HUES48 (cell line): ENCODE measurements around the gene HSF4.

Experiments used
- H3K27ac ChIP-seq: one replicate; pipeline ENCODE4 v1.7.0; 2013; ENCODE audit warnings: low read depth, low read length, inconsistent platforms
- H3K27me3 ChIP-seq: 2 replicates; pipeline ENCODE4 v1.6.1; 2013; ENCODE audit warnings: mild to moderate bottlenecking, low read length; ENCODE audit not compliant: control insufficient read depth, insufficient read depth
- H3K36me3 ChIP-seq: 2 replicates; pipeline ENCODE4 v1.6.1; 2013; ENCODE audit warnings: low read length; ENCODE audit not compliant: control insufficient read depth, insufficient read depth
- H3K4me1 ChIP-seq: 2 replicates; pipeline ENCODE4 v1.6.1; 2013; ENCODE audit warnings: mild to moderate bottlenecking, low read length; ENCODE audit not compliant: control insufficient read depth, insufficient read depth
- H3K4me3 ChIP-seq: 2 replicates; pipeline ENCODE4 v1.5.1; 2013; ENCODE audit warnings: mild to moderate bottlenecking, low read depth, low read length
- H3K9ac ChIP-seq: 2 replicates; pipeline ENCODE4 v1.6.1; 2013; ENCODE audit warnings: mild to moderate bottlenecking, low read depth, low read length, moderate library complexity
- H3K9me3 ChIP-seq: 2 replicates; pipeline ENCODE4 v1.6.1; 2013; ENCODE audit warnings: low read length; ENCODE audit not compliant: control insufficient read depth, insufficient read depth

The HSF4 gene

GRCh38 chr16:67150833-67151396 is 13.6 kb upstream of the HSF4 start, which contains the start of gene B3GNT9:
B3GNT9 (minus strand) TSS chr16:67150998; CDS start chr16:67150485, 513 bp downstream.
- Histone ChIP-seq H3K9me3 (no peaks in the 10 kb centered on the region), H3K27ac (peak within 1 kb of the TSS; percentile 73), H3K27me3 (peaks cover 58% of the 10 kb centered on the region), H3K4me1 (peaks cover 4% of the 10 kb centered on the region; the same call in 1 of the 2 replicates), H3K36me3 (peaks cover 32% of the 10 kb centered on the region), H3K9ac (peak within 1 kb of the TSS; percentile 37; the same call in 1 of the 2 replicates), H3K4me3 (peak within 1 kb of the TSS; percentile 70)

DNA sequence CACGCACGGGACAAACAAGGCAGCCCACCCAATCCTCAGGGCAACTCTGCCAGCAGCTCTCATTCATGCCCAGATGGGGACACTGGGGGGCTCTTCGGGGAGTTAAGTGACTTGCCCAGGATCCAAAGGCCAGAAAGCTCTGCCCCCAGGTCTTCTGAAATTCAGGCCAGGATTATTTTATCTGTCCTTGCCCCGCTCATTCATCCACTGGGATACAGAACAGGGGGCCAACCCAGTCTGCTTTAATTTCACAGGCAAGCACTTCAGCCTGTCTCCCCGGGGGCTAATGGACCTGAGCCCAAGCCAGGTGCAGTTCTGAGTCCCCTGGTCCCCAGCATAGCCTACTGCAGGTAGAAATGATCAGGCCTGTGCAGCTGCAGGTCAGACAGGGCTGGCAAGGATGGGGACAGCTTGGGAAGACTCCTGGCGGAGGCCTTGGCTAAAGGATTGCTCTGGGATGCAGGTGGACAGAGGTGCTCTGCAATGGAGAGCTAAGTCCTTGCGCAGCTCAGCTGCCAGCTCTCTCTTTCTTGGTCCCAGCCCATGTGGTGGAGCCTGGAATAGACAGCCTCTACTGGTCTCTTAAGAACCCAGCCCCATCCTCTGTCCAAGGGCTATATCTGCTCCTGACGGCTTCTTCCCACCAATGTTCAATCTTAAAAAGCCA is 13.0 kb upstream of the HSF4 start:
- Histone ChIP-seq H3K9me3 (no peaks in the 10 kb centered on the region), H3K27ac (no peak overlapping the region), H3K4me1 (peaks cover 4% of the 10 kb centered on the region; the same call in 1 of the 2 replicates), H3K9ac (no peak overlapping the region), H3K4me3 (peak overlapping the region; percentile 70), H3K27me3 (peaks cover 64% of the 10 kb centered on the region), H3K36me3 (peaks cover 26% of the 10 kb centered on the region)

- peaks cover 4% of the 10 kb centered on the region; the same call in 1 of the 2 replicates for H3K4me1 ChIP-seq
- H3K27ac ChIP-seq: no peak overlapping the region
- H3K9me3 ChIP-seq: no peaks in the 10 kb centered on the region; the same call in 1 of the 2 replicates
- H3K36me3 ChIP-seq: no peaks in the 10 kb centered on the region
- peak overlapping the region; percentile 56; the same call in 1 of the 2 replicates for H3K4me3 ChIP-seq
- H3K9ac ChIP-seq: no peak overlapping the region
- peaks cover 91% of the 10 kb centered on the region for H3K27me3 ChIP-seq
Observed at GRCh38 chr16:67154578-67155294, 9.8 kb upstream of the HSF4 start.

- Histone ChIP-seq H3K9me3 (no peaks in the 10 kb centered on the region; the same call in 1 of the 2 replicates), H3K4me3 (peak overlapping the region; percentile 56; the same call in 1 of the 2 replicates), H3K27ac (no peak overlapping the region), H3K4me1 (peaks cover 7% of the 10 kb centered on the region; the same call in 1 of the 2 replicates), H3K9ac (no peak overlapping the region), H3K27me3 (peaks cover 99% of the 10 kb centered on the region), H3K36me3 (no peaks in the 10 kb centered on the region)
Observed at GRCh38 chr16:67155295-67156142, 9.0 kb upstream of the HSF4 start.

GRCh38 chr16:67156143-67156844 is 8.3 kb upstream of the HSF4 start:
- Histone ChIP-seq H3K4me1 (peaks cover 7% of the 10 kb centered on the region; the same call in 1 of the 2 replicates), H3K4me3 (no peak overlapping the region), H3K27ac (no peak overlapping the region), H3K36me3 (no peaks in the 10 kb centered on the region), H3K9me3 (no peaks in the 10 kb centered on the region; the same call in 1 of the 2 replicates), H3K9ac (no peak overlapping the region), H3K27me3 (peaks cover 99% of the 10 kb centered on the region)

GRCh38 chr16:67157106-67157748 is 7.3 kb upstream of the HSF4 start:
- Histone ChIP-seq H3K9ac (no peak overlapping the region), H3K9me3 (no peaks in the 10 kb centered on the region; the same call in 1 of the 2 replicates), H3K4me1 (peaks cover 7% of the 10 kb centered on the region; the same call in 1 of the 2 replicates), H3K36me3 (no peaks in the 10 kb centered on the region), H3K27ac (no peak overlapping the region), H3K27me3 (peaks cover 99% of the 10 kb centered on the region), H3K4me3 (no peak overlapping the region)

DNA sequence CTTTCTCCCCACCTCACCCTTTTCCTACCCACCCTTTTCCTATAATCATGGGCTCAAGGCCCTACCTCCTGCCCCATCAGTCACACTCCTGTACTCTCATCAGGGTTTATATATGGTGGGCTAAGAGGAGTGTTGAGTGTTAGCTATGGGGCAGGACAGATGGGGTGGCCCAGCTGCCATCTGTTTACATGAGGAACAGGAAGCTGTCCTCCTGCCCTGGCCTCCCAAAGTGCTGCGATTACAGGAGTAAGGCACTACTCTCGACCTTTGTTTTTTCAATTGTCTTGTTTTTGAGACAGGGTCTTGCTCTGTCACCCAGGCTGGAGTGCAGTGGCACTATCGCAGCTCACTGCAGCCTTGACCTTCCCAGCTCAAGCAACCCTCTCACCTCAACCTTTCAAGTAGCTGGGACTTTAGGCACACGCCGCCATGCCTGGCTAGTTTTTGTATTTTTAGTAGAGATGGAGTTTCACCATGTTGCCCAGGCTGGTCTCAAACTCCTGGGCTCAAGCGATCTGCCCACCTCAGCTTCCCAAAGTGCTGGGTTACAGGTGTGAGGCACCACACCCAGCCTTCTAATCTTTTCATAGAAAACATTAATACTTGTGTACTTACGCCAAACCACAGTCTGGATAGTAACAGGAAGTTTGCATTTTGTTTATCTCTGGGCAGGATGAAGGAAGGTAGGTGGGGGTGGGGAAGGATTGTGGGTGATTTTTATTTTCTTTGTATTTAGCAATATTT is 6.5 kb upstream of the HSF4 start:
- Histone ChIP-seq H3K9me3 (no peaks in the 10 kb centered on the region; the same call in 1 of the 2 replicates), H3K27me3 (peaks cover 99% of the 10 kb centered on the region), H3K4me3 (no peak overlapping the region), H3K27ac (no peak overlapping the region), H3K9ac (no peak overlapping the region), H3K36me3 (no peaks in the 10 kb centered on the region), H3K4me1 (peaks cover 13% of the 10 kb centered on the region; the same call in 1 of the 2 replicates)

GRCh38 chr16:67158637-67159600 is 5.6 kb upstream of the HSF4 start:
- no peaks in the 10 kb centered on the region for H3K36me3 ChIP-seq
- peaks cover 99% of the 10 kb centered on the region for H3K27me3 ChIP-seq
- no peaks in the 10 kb centered on the region; the same call in 1 of the 2 replicates for H3K9me3 ChIP-seq
- H3K9ac ChIP-seq: no peak overlapping the region
- peaks cover 13% of the 10 kb centered on the region; the same call in 1 of the 2 replicates for H3K4me1 ChIP-seq
- no peak overlapping the region for H3K27ac ChIP-seq
- H3K4me3 ChIP-seq: peak overlapping the region; percentile 73
